ACC112 (cell line): ENCODE data around the gene RAD51AP1.
"Not testable (repeated sequence)": the region's sequence is repeated elsewhere in the genome, so short reads cannot be mapped to it uniquely, and the experiment has no call there.

Experiments
- H2AFZ ChIP-seq: fragments of 200-600 bp; sonication (generic); one replicate; pipeline ENCODE4 v1.6.0; 2017; ENCODE audit warnings: antibody characterized with exemption, low read length; ENCODE audit not compliant: unreplicated experiment
- H3K27ac ChIP-seq: fragments of 200-600 bp; sonication (generic); 2 replicates; pipeline ENCODE4 v1.5.1; 2014; ENCODE audit warnings: low read depth, mild to moderate bottlenecking, antibody characterized with exemption, low read length, moderate library complexity
- H3K27me3 ChIP-seq: fragments of 200-600 bp; sonication (generic); 2 replicates; pipeline ENCODE4 v1.6.1; 2014; ENCODE audit warnings: mild to moderate bottlenecking, antibody characterized with exemption, low read length, moderate library complexity, mixed read lengths; ENCODE audit not compliant: insufficient read depth
- H3K36me3 ChIP-seq: fragments of 200-600 bp; sonication (generic); 2 replicates; pipeline ENCODE4 v1.6.1; 2016; ENCODE audit warnings: mild to moderate bottlenecking, antibody characterized with exemption, low read length, moderate library complexity, mixed read lengths; ENCODE audit not compliant: insufficient read depth
- H3K4me1 ChIP-seq: fragments of 200-600 bp; sonication (generic); one replicate; pipeline ENCODE4 v1.6.1; 2016; ENCODE audit warnings: low read length, mixed read lengths; ENCODE audit not compliant: insufficient read depth, unreplicated experiment, control insufficient read depth
- H3K4me3 ChIP-seq: fragments of 200-600 bp; sonication (generic); 2 replicates; pipeline ENCODE4 v1.5.1; 2014; ENCODE audit warnings: mild to moderate bottlenecking, low read depth, low read length
- H3K79me2 ChIP-seq: fragments of 200-600 bp; sonication (generic); one replicate; pipeline ENCODE4 v1.6.0; 2016; ENCODE audit warnings: low read length; ENCODE audit not compliant: control insufficient read depth, unreplicated experiment, insufficient read depth

Gene RAD51AP1

GRCh38 chr12:4518106-4518728 is 20.5 kb upstream of the RAD51AP1 start:
- Histone ChIP-seq H3K4me3 (0 out of 2 replicates have a peak overlapping the region, but pooled peaks have one; percentile 29), H2AFZ (no peak overlapping the region), H3K27me3 (no peaks in the 10 kb centered on the region), H3K4me1 (peaks cover 8% of the 10 kb centered on the region), H3K79me2 (no peaks in the 10 kb centered on the region), H3K36me3 (peaks cover 35% of the 10 kb centered on the region), H3K27ac (peak overlapping the region; percentile 62)

- not testable (repeated sequence) for H3K4me3 ChIP-seq, H3K27me3 ChIP-seq, H3K4me1 ChIP-seq, H3K79me2 ChIP-seq, H3K27ac ChIP-seq, H2AFZ ChIP-seq
- H3K36me3 ChIP-seq, result peaks cover 22% of the 10 kb centered on the region
These were observed 15.2 kb upstream of the RAD51AP1 start for GRCh38 chr12:4523443-4523842.

- Histone ChIP-seq H3K4me1 (no peaks in the 10 kb centered on the region), H3K4me3 (no peak overlapping the region), H3K27ac (no peak overlapping the region), H2AFZ (no peak overlapping the region), H3K79me2 (no peaks in the 10 kb centered on the region), H3K36me3 (peaks cover 18% of the 10 kb centered on the region; the same call in 1 of the 2 replicates), H3K27me3 (no peaks in the 10 kb centered on the region)
These were observed 11.7 kb upstream of the RAD51AP1 start for GRCh38 chr12:4526923-4527546.

GRCh38 chr12:4530160-4530559 is 8.5 kb upstream of the RAD51AP1 start:
- Histone ChIP-seq H3K27ac (no peak overlapping the region), H3K27me3 (no peaks in the 10 kb centered on the region)

GRCh38 chr12:4530982-4531586 is 7.6 kb upstream of the RAD51AP1 start:
- H3K27ac ChIP-seq, result no peak overlapping the region
- peaks cover 10% of the 10 kb centered on the region for H3K79me2 ChIP-seq
- H2AFZ ChIP-seq, result no peak overlapping the region
- H3K4me3 ChIP-seq, result no peak overlapping the region
- no peaks in the 10 kb centered on the region for H3K4me1 ChIP-seq
- no peaks in the 10 kb centered on the region for H3K27me3 ChIP-seq
- H3K36me3 ChIP-seq, result peaks cover 3% of the 10 kb centered on the region; the same call in 1 of the 2 replicates

More at GRCh38 chr12:4530160-4530559, 8.5 kb upstream of the RAD51AP1 start:
- peaks cover 4% of the 10 kb centered on the region for H3K79me2 ChIP-seq
- H3K4me1 ChIP-seq, result no peaks in the 10 kb centered on the region
- H3K4me3 ChIP-seq, result no peak overlapping the region
- H2AFZ ChIP-seq, result no peak overlapping the region
- peaks cover 3% of the 10 kb centered on the region; the same call in 1 of the 2 replicates for H3K36me3 ChIP-seq

- H3K4me1 ChIP-seq, result peaks cover 16% of the 10 kb centered on the region
- no peak overlapping the region for H2AFZ ChIP-seq
- no peaks in the 10 kb centered on the region for H3K27me3 ChIP-seq
- no peak overlapping the region for H3K27ac ChIP-seq
- no peak overlapping the region for H3K4me3 ChIP-seq
- H3K36me3 ChIP-seq, result peaks cover 3% of the 10 kb centered on the region; the same call in 1 of the 2 replicates
- H3K79me2 ChIP-seq, result peaks cover 44% of the 10 kb centered on the region
These were observed 3.6 kb upstream of the RAD51AP1 start for GRCh38 chr12:4535092-4535491.

- Histone ChIP-seq H3K27ac (no peak overlapping the region), H3K4me3 (no peak overlapping the region), H2AFZ (no peak overlapping the region), H3K36me3 (peaks cover 3% of the 10 kb centered on the region; the same call in 1 of the 2 replicates), H3K27me3 (no peaks in the 10 kb centered on the region), H3K4me1 (peaks cover 19% of the 10 kb centered on the region), H3K79me2 (peaks cover 51% of the 10 kb centered on the region)
These were observed 2.8 kb upstream of the RAD51AP1 start for GRCh38 chr12:4535871-4536270.

GRCh38 chr12:4539167-4539870 is 629 bp downstream of the RAD51AP1 start:
- Histone ChIP-seq H3K36me3 (peaks cover 5% of the 10 kb centered on the region; the same call in 1 of the 2 replicates), H2AFZ (peak overlapping the region; percentile 61), H3K79me2 (peaks cover 69% of the 10 kb centered on the region), H3K4me1 (peaks cover 23% of the 10 kb centered on the region), H3K27me3 (no peaks in the 10 kb centered on the region), H3K4me3 (peak overlapping the region; percentile 97), H3K27ac (peak overlapping the region; percentile 86)

- H3K27ac ChIP-seq, result no peak overlapping the region
- H3K4me3 ChIP-seq, result peak overlapping the region; percentile 97
- peaks cover 23% of the 10 kb centered on the region for H3K4me1 ChIP-seq
These were observed 1.5 kb downstream of the RAD51AP1 start for GRCh38 chr12:4540170-4540569.

GRCh38 chr12:4540638-4541037 is 1.9 kb downstream of the RAD51AP1 start:
- Histone ChIP-seq H3K27ac (no peak overlapping the region), H3K4me3 (peak overlapping the region; percentile 97; the same call in 1 of the 2 replicates), H3K27me3 (no peaks in the 10 kb centered on the region), H3K79me2 (peaks cover 64% of the 10 kb centered on the region), H2AFZ (no peak overlapping the region), H3K36me3 (peaks cover 5% of the 10 kb centered on the region), H3K4me1 (peaks cover 23% of the 10 kb centered on the region)

More at GRCh38 chr12:4540170-4540569, 1.5 kb downstream of the RAD51AP1 start:
- peaks cover 65% of the 10 kb centered on the region for H3K79me2 ChIP-seq
- H2AFZ ChIP-seq, result no peak overlapping the region
- peaks cover 5% of the 10 kb centered on the region; the same call in 1 of the 2 replicates for H3K36me3 ChIP-seq
- H3K27me3 ChIP-seq, result no peaks in the 10 kb centered on the region
